ENCODE data around the gene GUCD1. TPM values are rescaled to one million over a fixed set of nuclear protein-coding genes. Genes with fewer than 3 reads are reported as not detected.

The GUCD1 gene
- total and polyA plus RNA-seq, 12 donors = 97.0 to 273 (median 168) TPM

- no peak for ATAC-seq
- Histone ChIP-seq H3K27me3 (peaks cover 0 to 9% (median 0%) of the 10 kb centered on the region in 7 donors), H3K9me3 (no peaks in the 10 kb centered on the region), H3K4me3 (no peak overlapping the region), H3K4me1 (peaks cover 0 to 34% (median 9%) of the 10 kb centered on the region in 9 donors), H3K36me3 (no peaks in the 10 kb centered on the region), H3K27ac (no peak overlapping the region)
- TF ChIP-seq, protein P1, sequence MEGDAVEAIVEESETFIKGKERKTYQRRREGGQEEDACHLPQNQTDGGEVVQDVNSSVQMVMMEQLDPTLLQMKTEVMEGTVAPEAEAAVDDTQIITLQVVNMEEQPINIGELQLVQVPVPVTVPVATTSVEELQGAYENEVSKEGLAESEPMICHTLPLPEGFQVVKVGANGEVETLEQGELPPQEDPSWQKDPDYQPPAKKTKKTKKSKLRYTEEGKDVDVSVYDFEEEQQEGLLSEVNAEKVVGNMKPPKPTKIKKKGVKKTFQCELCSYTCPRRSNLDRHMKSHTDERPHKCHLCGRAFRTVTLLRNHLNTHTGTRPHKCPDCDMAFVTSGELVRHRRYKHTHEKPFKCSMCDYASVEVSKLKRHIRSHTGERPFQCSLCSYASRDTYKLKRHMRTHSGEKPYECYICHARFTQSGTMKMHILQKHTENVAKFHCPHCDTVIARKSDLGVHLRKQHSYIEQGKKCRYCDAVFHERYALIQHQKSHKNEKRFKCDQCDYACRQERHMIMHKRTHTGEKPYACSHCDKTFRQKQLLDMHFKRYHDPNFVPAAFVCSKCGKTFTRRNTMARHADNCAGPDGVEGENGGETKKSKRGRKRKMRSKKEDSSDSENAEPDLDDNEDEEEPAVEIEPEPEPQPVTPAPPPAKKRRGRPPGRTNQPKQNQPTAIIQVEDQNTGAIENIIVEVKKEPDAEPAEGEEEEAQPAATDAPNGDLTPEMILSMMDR (IDR thresholded peaks at IDR 0.05) = no peak
- WGBS, 2 donors = 92 to 93% methylated on average over 10 of the region's 10 CpGs
- intact Hi-C loops (cut with DNase I) = loop anchor here in 9 of 10 donors (5.0 to 10.0 kb wide), 4 partner anchors 65 to 177 kb away; no protein-coding TSS in a partner anchor
- no peak for DNase-seq
Observed at GRCh38 chr22:24499706-24500276, 55.1 kb downstream of the GUCD1 start.

DNA sequence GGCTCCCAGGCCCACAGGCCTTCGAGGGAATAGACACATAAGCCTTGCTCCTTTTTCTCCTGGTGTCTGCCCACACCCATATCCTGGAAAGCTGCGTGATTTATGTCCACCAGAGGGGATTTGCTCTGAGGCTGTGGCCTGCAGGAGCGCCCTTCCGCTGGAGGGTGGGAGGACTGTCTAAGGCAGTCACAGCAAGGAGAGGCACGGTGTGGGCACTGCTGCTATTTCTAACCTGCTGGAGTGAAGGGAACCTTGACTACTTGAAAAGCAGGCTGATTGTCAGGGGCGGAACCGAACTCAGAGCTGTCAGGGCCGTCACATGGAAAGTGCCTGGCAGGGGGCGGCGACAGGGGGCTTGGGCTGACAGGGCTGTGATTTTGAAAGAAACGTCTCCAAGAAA lies 56.1 kb downstream of the GUCD1 start:
- TF ChIP-seq, protein P1 (IDR thresholded peaks at IDR 0.05) = no peak
- Histone ChIP-seq H3K9me3 (no peaks in the 10 kb centered on the region), H3K36me3 (no peaks in the 10 kb centered on the region), H3K4me3 (no peak overlapping the region), H3K4me1 (peaks cover 0 to 43% (median 15%) of the 10 kb centered on the region in 9 donors), H3K27me3 (peaks cover 0 to 19% (median 0%) of the 10 kb centered on the region in 7 donors), H3K27ac (no peak overlapping the region)
- intact Hi-C loops (cut with DNase I) = no loop called here
- WGBS, 2 donors = 93% methylated on average over 11 of the region's 11 CpGs
- ATAC-seq = no peak
- DNase-seq = no peak

- TF ChIP-seq, protein P1 (IDR thresholded peaks at IDR 0.05) = no peak
- no peaks in the 10 kb centered on the region for H3K36me3 ChIP-seq
- H3K4me1 ChIP-seq = peaks cover 0 to 37% (median 15%) of the 10 kb centered on the region in 9 donors
- no peak overlapping the region for H3K4me3 ChIP-seq
- no peak overlapping the region for H3K27ac ChIP-seq
- DNase-seq = no peak
- WGBS, 2 donors = 81 to 85% methylated on average over 2 of the region's 2 CpGs
- ATAC-seq = no peak
- intact Hi-C loops (cut with DNase I) = no loop called here
- peaks cover 0 to 27% (median 0%) of the 10 kb centered on the region in 7 donors for H3K27me3 ChIP-seq
- H3K9me3 ChIP-seq = no peaks in the 10 kb centered on the region
Observed at GRCh38 chr22:24497841-24498258, 57.1 kb downstream of the GUCD1 start.

DNA sequence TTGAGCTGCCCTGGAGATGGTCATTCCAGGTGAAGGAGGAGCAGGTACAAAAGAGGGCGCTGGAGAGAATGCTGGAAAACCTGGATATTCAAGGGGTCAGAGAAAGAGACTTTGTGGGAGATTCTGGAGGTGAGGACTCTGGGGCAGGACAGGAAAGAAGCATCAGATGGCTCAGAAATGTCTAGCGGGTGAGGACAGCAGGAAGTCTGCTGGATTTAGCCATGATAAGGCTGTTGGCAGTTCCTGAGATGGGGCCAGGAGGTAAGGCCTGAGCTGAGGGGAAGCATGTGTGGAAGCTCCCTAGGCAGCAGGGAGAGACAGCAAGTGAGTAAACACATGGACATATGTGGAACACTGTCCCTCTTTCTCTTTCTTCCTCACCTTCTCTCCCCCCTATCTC lies 58.3 kb downstream of the GUCD1 start:
- no peak overlapping the region for H3K27ac ChIP-seq
- intact Hi-C loops (cut with DNase I) = no loop called here
- TF ChIP-seq, protein P1 (IDR thresholded peaks at IDR 0.05) = no peak
- ATAC-seq (no peak), DNase-seq (no peak)
- H3K27me3 ChIP-seq = peaks cover 0 to 27% (median 0%) of the 10 kb centered on the region in 7 donors
- H3K36me3 ChIP-seq = no peaks in the 10 kb centered on the region
- no peak overlapping the region for H3K4me3 ChIP-seq
- H3K4me1 ChIP-seq = peaks cover 0 to 37% (median 15%) of the 10 kb centered on the region in 9 donors
- H3K9me3 ChIP-seq = no peaks in the 10 kb centered on the region
- 80 to 92% methylated on average over 2 of the region's 2 CpGs for WGBS, 2 donors

Data from heart right ventricle (tissue), 16 donors.